ENCODE measurements around the gene OR2W3.

- TF ChIP-seq CTCF (IDR thresholded peaks at IDR 0.05; ENCODE audit: low read depth, low read length) (no peak), POLR2A (IDR thresholded peaks at IDR 0.05; ENCODE audit: extremely low read depth, insufficient read length) (no peak)
Measured at GRCh38 chr1:247906504-247907047, 11.2 kb downstream of the OR2W3 start.
